ENCODE measurements around the gene THOC6.
A peak's percentile ranks its signal among the peaks of the same experiment; 100 is the strongest.

Gene THOC6

GRCh38 chr16:3023669-3024478, at the start of gene THOC6, which contains the start of gene HCFC1R1:
Gene THOC6, plus strand, starts transcription at chr16:3024035. Its CDS starts 292 bp downstream, at chr16:3024327.
Gene HCFC1R1, minus strand, starts transcription at chr16:3023942. Its CDS starts 1 bp downstream, at chr16:3023941.
- DNase-seq: peak; percentile 69

- DNase-seq: no peak
These were observed 49.3 kb upstream of the THOC6 start for GRCh38 chr16:2974319-2975056.

GRCh38 chr16:2975161-2975795, 48.6 kb upstream of the THOC6 start:
- no peak for DNase-seq

- DNase-seq: no peak
These were observed 47.6 kb upstream of the THOC6 start for GRCh38 chr16:2976201-2976600.

- DNase-seq: no peak
These were observed 47.2 kb upstream of the THOC6 start for GRCh38 chr16:2976673-2977072.

GRCh38 chr16:2977440-2977839, 46.4 kb upstream of the THOC6 start:
- DNase-seq: no peak

GRCh38 chr16:2979669-2980226, 44.1 kb upstream of the THOC6 start:
- no peak for DNase-seq

GRCh38 chr16:2980227-2981176, 43.3 kb upstream of the THOC6 start, which contains the start of gene PKMYT1:
Gene PKMYT1, minus strand, starts transcription at chr16:2980446. Its CDS starts 789 bp downstream, at chr16:2979657.
- DNase-seq: peak; percentile 75

GRCh38 chr16:2981177-2981898, 42.5 kb upstream of the THOC6 start:
- no peak for DNase-seq

- no peak for DNase-seq
These were observed 42.0 kb upstream of the THOC6 start for GRCh38 chr16:2981899-2982250.

GRCh38 chr16:2982402-2982801, 41.4 kb upstream of the THOC6 start:
- no peak for DNase-seq

GRCh38 chr16:2983706-2984136, 40.1 kb upstream of the THOC6 start:
- no peak for DNase-seq

- no peak for DNase-seq
These were observed 38.4 kb upstream of the THOC6 start for GRCh38 chr16:2985462-2985861.

- DNase-seq: no peak
These were observed 37.9 kb upstream of the THOC6 start for GRCh38 chr16:2985893-2986355.

- no peak for DNase-seq
These were observed 37.1 kb upstream of the THOC6 start for GRCh38 chr16:2986623-2987188.

- no peak for DNase-seq
These were observed 36.5 kb upstream of the THOC6 start for GRCh38 chr16:2987286-2987685.

GRCh38 chr16:2987833-2988232, 36.0 kb upstream of the THOC6 start:
- no peak for DNase-seq

GRCh38 chr16:2988590-2989099, 35.2 kb upstream of the THOC6 start:
- no peak for DNase-seq

- DNase-seq: no peak
These were observed 32.9 kb upstream of the THOC6 start for GRCh38 chr16:2990891-2991290.

- DNase-seq: no peak
These were observed 32.1 kb upstream of the THOC6 start for GRCh38 chr16:2991566-2992261.
